Measurements from ENCODE around the gene ZNF480. TPM values are rescaled to one million over a fixed set of nuclear protein-coding genes. Genes with fewer than 3 reads are reported as not detected.
A peak's percentile ranks its signal among the peaks of the same experiment; 100 is the strongest.
"Not testable (repeated sequence)": the region's sequence is repeated elsewhere in the genome, so short reads cannot be mapped to it uniquely, and the experiment has no call there.

ZNF480 gene
- polyA plus RNA-seq (2011; rRNA removed) (2.1 and 4.8 TPM in 2 replicates), polyA minus RNA-seq (2011; rRNA and poly(A)+ RNA removed) (2.8 and 3.4 TPM in 2 replicates)

DNA sequence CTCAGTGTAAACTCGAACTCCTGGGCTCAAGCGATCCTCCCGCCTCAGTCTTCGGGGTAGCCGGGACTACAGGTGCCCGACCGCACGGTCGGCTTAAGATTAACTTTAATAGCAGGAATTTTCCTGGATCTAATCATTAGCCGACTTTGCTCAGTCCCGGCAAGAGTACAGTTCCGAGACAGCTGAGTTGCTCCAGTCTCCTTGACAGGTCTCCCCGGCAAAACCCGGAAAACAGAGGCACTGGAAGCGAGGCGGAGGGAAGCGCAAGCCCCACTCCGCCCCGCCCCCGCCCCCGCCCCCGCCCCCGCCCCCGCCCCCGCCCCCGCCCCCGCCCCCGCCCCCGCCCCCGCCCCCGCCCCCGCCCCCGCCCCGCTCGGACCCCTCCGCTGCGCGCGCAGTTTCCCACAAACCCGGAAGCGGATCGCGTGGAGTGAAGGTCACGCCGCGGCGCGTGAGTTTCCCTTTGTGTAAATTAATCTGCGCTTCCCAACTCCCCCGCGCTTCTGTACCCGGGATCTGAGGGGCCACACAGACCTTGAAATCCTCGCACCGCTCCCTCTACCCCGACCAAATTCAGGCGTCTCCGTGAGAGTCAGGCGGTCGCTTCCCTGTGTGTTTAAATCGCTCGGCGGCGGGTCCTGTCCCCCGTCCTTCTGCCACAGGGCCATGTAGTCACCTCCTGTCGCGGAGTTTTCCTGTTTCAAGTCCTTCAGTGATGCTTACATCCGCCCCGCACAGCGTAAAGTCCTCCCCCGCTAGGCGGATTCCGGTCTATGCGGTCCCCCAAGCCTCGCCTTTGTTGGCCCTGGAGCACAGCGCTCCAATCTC, at the start of gene ZNF480:
TSS of gene ZNF480 (plus strand) at position 397 of the 828 bp plus-strand sequence. CDS start 3,244 bp downstream, outside the sequence.
- Histone ChIP-seq H3K27me3 (ENCODE audit: control insufficient read depth, insufficient read depth, low read length) (no peaks in the 10 kb centered on the region), H3K4me3 (ENCODE audit: low read depth, low read length) (peak within 1 kb of the TSS; percentile 99), H3K36me3 (ENCODE audit: control insufficient read depth, insufficient read depth, low read length) (peaks cover 9% of the 10 kb centered on the region)
- POLR2A ChIA-PET, result no interaction called here
- TF ChIP-seq, protein P1, sequence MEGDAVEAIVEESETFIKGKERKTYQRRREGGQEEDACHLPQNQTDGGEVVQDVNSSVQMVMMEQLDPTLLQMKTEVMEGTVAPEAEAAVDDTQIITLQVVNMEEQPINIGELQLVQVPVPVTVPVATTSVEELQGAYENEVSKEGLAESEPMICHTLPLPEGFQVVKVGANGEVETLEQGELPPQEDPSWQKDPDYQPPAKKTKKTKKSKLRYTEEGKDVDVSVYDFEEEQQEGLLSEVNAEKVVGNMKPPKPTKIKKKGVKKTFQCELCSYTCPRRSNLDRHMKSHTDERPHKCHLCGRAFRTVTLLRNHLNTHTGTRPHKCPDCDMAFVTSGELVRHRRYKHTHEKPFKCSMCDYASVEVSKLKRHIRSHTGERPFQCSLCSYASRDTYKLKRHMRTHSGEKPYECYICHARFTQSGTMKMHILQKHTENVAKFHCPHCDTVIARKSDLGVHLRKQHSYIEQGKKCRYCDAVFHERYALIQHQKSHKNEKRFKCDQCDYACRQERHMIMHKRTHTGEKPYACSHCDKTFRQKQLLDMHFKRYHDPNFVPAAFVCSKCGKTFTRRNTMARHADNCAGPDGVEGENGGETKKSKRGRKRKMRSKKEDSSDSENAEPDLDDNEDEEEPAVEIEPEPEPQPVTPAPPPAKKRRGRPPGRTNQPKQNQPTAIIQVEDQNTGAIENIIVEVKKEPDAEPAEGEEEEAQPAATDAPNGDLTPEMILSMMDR (IDR thresholded peaks at IDR 0.05; ENCODE audit: insufficient read depth, low read depth, low read length), result peak; percentile 30; the same call in 1 of the 2 replicates
- CTCF ChIA-PET, result no interaction called here
- peak; percentile 8 for DNase-seq (ENCODE audit: low read depth)

DNA sequence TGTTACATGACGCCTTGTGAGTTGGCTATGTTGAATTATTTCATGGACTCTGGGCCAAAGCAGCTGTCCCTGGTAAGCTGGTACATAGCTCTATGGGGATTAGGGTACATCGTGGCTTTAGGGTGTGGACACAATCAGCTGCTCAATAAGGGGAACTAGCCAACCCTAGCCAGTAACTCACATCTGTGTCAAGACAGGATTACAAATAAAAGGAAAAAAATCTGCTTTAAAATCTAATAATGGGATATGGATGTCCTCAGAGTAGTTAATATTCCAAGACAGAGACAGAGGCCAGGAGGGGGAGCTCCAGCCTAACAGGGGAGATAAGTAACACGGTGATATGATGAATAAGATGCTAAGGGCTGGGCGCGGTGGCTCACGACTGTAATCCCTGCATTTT, 48.7 kb upstream of the ZNF480 start:
- H3K27me3 ChIP-seq (ENCODE audit: control insufficient read depth, insufficient read depth, low read length), result no peaks in the 10 kb centered on the region
- H3K4me3 ChIP-seq (ENCODE audit: low read depth, low read length), result no peak overlapping the region
- TF ChIP-seq, protein P1 (IDR thresholded peaks at IDR 0.05; ENCODE audit: insufficient read depth, low read depth, low read length), result peak; percentile 51
- CTCF ChIA-PET, result interaction anchor here (0.6 to 1.4 kb wide), 7 partner anchors 11 to 501 kb away, joined by 3 to 8 read pairs (median 4); no protein-coding TSS in a partner anchor
- POLR2A ChIA-PET, result no interaction called here
- DNase-seq (ENCODE audit: low read depth), result no peak
- no peaks in the 10 kb centered on the region for H3K36me3 ChIP-seq (ENCODE audit: control insufficient read depth, insufficient read depth, low read length)

DNA sequence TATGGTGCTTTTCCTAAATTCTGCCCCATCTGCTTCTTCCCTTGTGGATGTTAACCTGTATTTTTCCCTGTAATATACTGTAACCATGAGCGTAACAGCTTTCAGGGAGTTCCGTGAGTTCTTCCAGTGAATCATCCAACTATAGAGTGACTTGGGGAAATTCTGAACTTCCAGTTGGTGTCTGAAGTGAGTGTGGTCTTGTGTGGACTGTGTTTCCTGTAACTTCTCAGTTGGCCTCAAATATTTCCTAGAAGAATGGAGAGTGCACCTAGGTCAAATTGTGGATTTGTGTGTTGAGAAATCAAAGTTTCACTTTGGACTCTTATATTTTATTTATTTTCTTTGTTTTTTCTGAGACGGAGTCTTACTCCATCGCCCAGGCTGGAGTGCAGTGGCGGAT, 38.5 kb upstream of the ZNF480 start:
- TF ChIP-seq, protein P1 (IDR thresholded peaks at IDR 0.05; ENCODE audit: insufficient read depth, low read depth, low read length), result no peak
- DNase-seq (ENCODE audit: low read depth), result no peak
- POLR2A ChIA-PET, result no interaction called here
- CTCF ChIA-PET, result no interaction called here
- H3K4me3 ChIP-seq (ENCODE audit: low read depth, low read length), result no peak overlapping the region
- no peaks in the 10 kb centered on the region for H3K27me3 ChIP-seq (ENCODE audit: control insufficient read depth, insufficient read depth, low read length)
- H3K36me3 ChIP-seq (ENCODE audit: control insufficient read depth, insufficient read depth, low read length), result no peaks in the 10 kb centered on the region

DNA sequence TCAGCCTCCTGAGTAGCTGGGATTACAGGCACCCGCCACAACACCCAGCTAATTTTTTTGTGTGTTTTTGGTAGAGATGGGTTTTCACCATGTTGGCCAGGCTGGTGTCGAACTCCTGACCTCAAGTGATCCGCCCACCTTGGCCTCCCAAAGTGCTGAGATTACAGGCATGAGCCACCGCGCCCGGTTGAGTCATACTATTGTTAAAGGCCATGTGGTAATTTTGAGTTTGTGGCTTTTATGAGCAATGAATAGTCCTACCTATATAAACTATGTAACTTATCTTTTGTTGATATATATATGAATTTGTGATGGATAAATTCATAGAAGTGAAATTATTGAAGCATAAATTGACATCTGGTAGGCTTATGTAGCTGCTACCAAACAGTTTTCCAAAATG, 31.4 kb upstream of the ZNF480 start:
- H3K36me3 ChIP-seq (ENCODE audit: control insufficient read depth, insufficient read depth, low read length); H3K27me3 ChIP-seq (ENCODE audit: control insufficient read depth, insufficient read depth, low read length); H3K4me3 ChIP-seq (ENCODE audit: low read depth, low read length); DNase-seq (ENCODE audit: low read depth); CTCF ChIA-PET; POLR2A ChIA-PET: not testable (repeated sequence)

DNA sequence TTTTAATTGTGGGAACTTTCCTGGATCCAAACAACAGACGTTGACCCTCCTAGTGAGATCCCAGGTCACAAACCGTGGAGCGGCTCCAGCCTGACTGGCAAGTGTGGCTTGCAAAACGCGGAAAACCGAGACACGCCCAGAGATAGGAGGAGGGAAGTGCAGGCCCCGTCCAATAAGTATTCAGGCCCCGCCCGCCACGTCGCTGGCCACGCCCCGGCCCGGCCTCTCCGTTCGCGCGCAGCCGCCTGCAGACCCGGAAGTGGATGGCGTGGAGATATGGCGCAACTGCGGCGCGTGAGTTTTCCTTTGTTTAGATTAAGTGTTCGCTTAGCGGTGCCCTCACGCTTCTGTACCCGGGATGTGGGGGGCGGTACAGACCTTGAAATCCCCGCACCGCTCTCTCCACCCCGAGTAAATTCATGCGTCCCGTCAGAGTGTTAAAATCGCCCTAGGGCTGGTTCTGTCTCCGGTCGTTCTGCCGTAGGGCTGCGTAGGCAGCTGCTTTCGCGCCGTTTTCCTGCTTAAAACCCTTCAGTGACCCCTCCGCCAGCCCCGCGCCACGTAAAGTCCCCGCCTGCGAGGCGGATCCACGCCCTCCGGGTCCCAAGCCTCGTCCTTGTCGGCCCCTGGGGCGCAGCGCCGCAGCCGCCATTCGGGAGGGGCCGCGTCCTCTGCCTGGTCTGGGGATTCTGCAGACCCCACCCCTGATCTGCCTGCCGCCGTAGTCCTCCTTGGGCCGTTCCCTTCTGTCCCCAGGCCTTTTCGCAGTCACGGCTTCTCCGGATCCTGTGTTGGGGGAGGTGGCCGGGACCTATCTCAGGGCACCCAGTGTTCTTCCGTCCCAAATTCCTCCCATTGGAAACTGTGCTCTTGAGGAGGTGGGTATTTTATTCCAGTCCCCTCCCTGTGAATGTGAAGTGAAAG, 27.4 kb upstream of the ZNF480 start, which contains the start of gene ZNF766:
TSS of gene ZNF766 (plus strand) at position 250 of the 924 bp plus-strand sequence. CDS start at position 277, 27 bp downstream.
- peak; percentile 67 for DNase-seq (ENCODE audit: low read depth)
- ChIA-PET CTCF (no interaction called here), POLR2A (no interaction called here)
- Histone ChIP-seq H3K27me3 (ENCODE audit: control insufficient read depth, insufficient read depth, low read length) (no peaks in the 10 kb centered on the region), H3K36me3 (ENCODE audit: control insufficient read depth, insufficient read depth, low read length) (peaks cover 6% of the 10 kb centered on the region), H3K4me3 (ENCODE audit: low read depth, low read length) (peak within 1 kb of the TSS; percentile 99)
- TF ChIP-seq, protein P1 (IDR thresholded peaks at IDR 0.05; ENCODE audit: insufficient read depth, low read depth, low read length), result no peak
